A549 (cell line): ENCODE data around the gene MAL. TPM values are rescaled to one million over a fixed set of nuclear protein-coding genes. Genes with fewer than 3 reads are reported as not detected.

Experiments used
- ATAC-seq, 2 experiments: fragments of 200-7000 bp in 1 of 2; fragments of >200 bp in 1 of 2; cut with Nextera tagmentation in 1 of 2; cut with Tn5 transposase in 1 of 2; 3 replicates each; pipeline versions ENCODE4 v1.8.0 to v1.9.1; 2018 to 2020; ENCODE audit warnings: mild to moderate bottlenecking in 1 of 2, moderate library complexity in 1 of 2
- CTCF ChIA-PET: fragments of 300-600 bp; sonication (Branson Sonifier 250); formaldehyde crosslinking; extraction: SDS; loops from one replicate; lab custom pipeline; 2021; ENCODE audit warnings: antibody characterized with exemption, inconsistent platforms; lab: Yijun Ruan, JAX
- POLR2A ChIA-PET: fragments of 350-600 bp; formaldehyde crosslinking; extraction: SDS; loops from one replicate; lab custom pipeline; 2021; ENCODE audit warnings: antibody characterized with exemption, inconsistent platforms; lab: Yijun Ruan, JAX
- DNase-seq, 2 experiments: peaks; one replicate each; pipeline versions ENCODE4 v3.0.0 to v3.0.0-alpha.2; 2011 to 2016; ENCODE audit warnings: low read depth in 1 of 2, low spot score in 1 of 2
- FAIRE-seq: peaks from 2 replicates; lab custom pipeline; 2011; peaks lifted over from hg19 to GRCh38; lab: Jason Lieb, UNC
- H3K27ac ChIP-seq, 2 experiments: fragments of >200 bp; sonication (Bioruptor Twin); formaldehyde crosslinking; 3 replicates each; pipeline ENCODE4 v1.5.1; 2016 to 2017
- H3K4me1 ChIP-seq: fragments of >200 bp; sonication (Bioruptor Twin); formaldehyde crosslinking; 3 replicates; pipeline ENCODE4 v1.6.1; 2016
- H3K4me2 ChIP-seq: fragments of >200 bp; sonication (Bioruptor Twin); formaldehyde crosslinking; 3 replicates; pipeline ENCODE4 v1.6.1; 2016
- H3K4me3 ChIP-seq: fragments of >200 bp; sonication (Bioruptor Twin); formaldehyde crosslinking; 3 replicates; pipeline ENCODE4 v1.5.1; 2016
- H3K9me3 ChIP-seq: fragments of >200 bp; sonication (Bioruptor Twin); formaldehyde crosslinking; 3 replicates; pipeline ENCODE4 v1.6.1; 2016
- CBX2 ChIP-seq: fragments of 200-600 bp; sonication (generic); IDR thresholded peaks from 2 replicates; pipeline ENCODE4 v1.6.1; 2016; ENCODE audit warnings: low read depth, mild to moderate bottlenecking, borderline replicate concordance
- CHD4 ChIP-seq: fragments of 200-600 bp; sonication (generic); IDR thresholded peaks from 2 replicates; pipeline ENCODE4 v1.6.1; 2016; ENCODE audit warnings: antibody characterized with exemption, mild to moderate bottlenecking, borderline replicate concordance
- ESRRA ChIP-seq: fragments of 150-350 bp; IDR thresholded peaks from 2 replicates; pipeline ENCODE4 v1.6.1; 2014; ENCODE audit warnings: mild to moderate bottlenecking, low read length, borderline replicate concordance
- FOSL2 ChIP-seq, 2 experiments: fragments of 450-650 bp in 1 of 2; fragments of >200 bp in 1 of 2; sonication (Bioruptor Twin) in 1 of 2; formaldehyde crosslinking; IDR thresholded peaks; 2 replicates each; pipeline versions ENCODE4 v1.5.0 to v1.6.1; 2016 to 2020; ENCODE audit warnings: mild to moderate bottlenecking in 1 of 2, moderate library complexity in 1 of 2
- FOXS1 ChIP-seq: fragments of 250-450 bp; sonication (Bioruptor Pico); IDR thresholded peaks from 2 replicates; pipeline ENCODE4 v1.5.0; 2020; ENCODE audit warnings: mild to moderate bottlenecking, moderate library complexity
- GATA3 ChIP-seq: IDR thresholded peaks from 2 replicates; pipeline ENCODE4 v1.6.1; 2012; ENCODE audit warnings: borderline replicate concordance
- HDAC2 ChIP-seq: fragments of 200-600 bp; sonication (generic); IDR thresholded peaks from 2 replicates; pipeline ENCODE4 v1.6.1; 2016
- HMGXB4 ChIP-seq: fragments of 250-450 bp; sonication (Bioruptor Pico); IDR thresholded peaks from 2 replicates; pipeline ENCODE4 v1.5.0; 2021; ENCODE audit warnings: mild to moderate bottlenecking, moderate library complexity, borderline replicate concordance
- HOXB13 ChIP-seq: fragments of 250-450 bp; sonication (Bioruptor Pico); IDR thresholded peaks from 2 replicates; pipeline ENCODE4 v1.5.0; 2020; ENCODE audit warnings: low read depth, mild to moderate bottlenecking, moderate library complexity
- MAFK ChIP-seq: fragments of 450-650 bp; IDR thresholded peaks from 2 replicates; pipeline ENCODE4 v1.6.1; 2014; ENCODE audit not compliant: partially characterized antibody
- MAZ ChIP-seq: fragments of 150-350 bp; IDR thresholded peaks from 2 replicates; pipeline ENCODE4 v1.6.1; 2014; ENCODE audit warnings: antibody characterized with exemption, low read depth, low read length, borderline replicate concordance
- MYC ChIP-seq: IDR thresholded peaks from 2 replicates; pipeline ENCODE4 v1.6.1; 2012; ENCODE audit warnings: mild to moderate bottlenecking, inconsistent platforms, low read length, improper control_type of control experiment, borderline replicate concordance
- NR3C1 ChIP-seq: fragments of >200 bp; sonication (Bioruptor Twin); formaldehyde crosslinking; IDR thresholded peaks from 3 replicates; pipeline ENCODE4 v1.6.1; 2017
- POLR2AphosphoS2 ChIP-seq: conservative IDR thresholded peaks from 2 replicates; pipeline ENCODE4 v1.6.1; 2012; ENCODE audit warnings: low read length, improper control_type of control experiment, inconsistent platforms
- RAD21 ChIP-seq, 2 experiments: fragments of >200 bp in 1 of 2; sonication (Bioruptor Twin) in 1 of 2; formaldehyde crosslinking in 1 of 2; IDR thresholded peaks in 1 of 2; conservative IDR thresholded peaks in 1 of 2; 2 replicates in 1 of 2; 3 replicates in 1 of 2; pipeline ENCODE4 v1.6.1; 2012 to 2018; ENCODE audit warnings: inconsistent platforms in 1 of 2
- RARB ChIP-seq: fragments of 250-450 bp; sonication (Bioruptor Pico); IDR thresholded peaks from 2 replicates; pipeline ENCODE4 v1.8.0; 2021; ENCODE audit warnings: mild to moderate bottlenecking, moderate library complexity
- SMC3 ChIP-seq: fragments of >200 bp; sonication (Bioruptor Twin); formaldehyde crosslinking; IDR thresholded peaks from 3 replicates; pipeline ENCODE4 v1.6.1; 2018; ENCODE audit warnings: inconsistent platforms
- USF2 ChIP-seq: fragments of 450-650 bp; IDR thresholded peaks from 2 replicates; pipeline ENCODE4 v1.6.1; 2014; ENCODE audit warnings: antibody characterized with exemption
- WGBS: methylation state at CpG from one replicate; pipeline ENCODE4 v1.1.6; 2017; ENCODE audit errors: missing lambda C conversion rate; 5-methylcytosine and 5-hydroxymethylcytosine counted together
- polyA plus RNA-seq, 4 experiments: library from polyadenylated mRNA; depleted of rRNA in 3 of 4; stranded (reverse); fragments of >200 nt; fragmentation: RNase III in 1 of 4; extraction: RNeasy Plus Mini Kit Qiagen cat#74134 plus additional on column Dnase treatment in 1 of 4; gene quantifications; 2 replicates in 3 of 4; 3 replicates in 1 of 4; pipeline ENCODE4 v1.2.3, GENCODE V29; 2011 to 2017
- TF ChIP-seq, protein P1 (sequence below): fragments of >200 bp; sonication (Bioruptor Twin); formaldehyde crosslinking; IDR thresholded peaks from 3 replicates; pipeline ENCODE4 v1.6.1; 2016
- TF ChIP-seq, protein P2 (sequence below): IDR thresholded peaks from 2 replicates; pipeline ENCODE4 v1.6.1; 2012; ENCODE audit warnings: low read depth, borderline replicate concordance
- TF ChIP-seq, protein P3 (sequence below): fragments of >200 bp; sonication (Bioruptor Twin); formaldehyde crosslinking; IDR thresholded peaks from 3 replicates; pipeline ENCODE4 v1.5.1; 2016

Gene MAL
- polyA plus RNA-seq, 2 of the 4 experiments (the other 2 are of a cell fraction) = not detected

DNA sequence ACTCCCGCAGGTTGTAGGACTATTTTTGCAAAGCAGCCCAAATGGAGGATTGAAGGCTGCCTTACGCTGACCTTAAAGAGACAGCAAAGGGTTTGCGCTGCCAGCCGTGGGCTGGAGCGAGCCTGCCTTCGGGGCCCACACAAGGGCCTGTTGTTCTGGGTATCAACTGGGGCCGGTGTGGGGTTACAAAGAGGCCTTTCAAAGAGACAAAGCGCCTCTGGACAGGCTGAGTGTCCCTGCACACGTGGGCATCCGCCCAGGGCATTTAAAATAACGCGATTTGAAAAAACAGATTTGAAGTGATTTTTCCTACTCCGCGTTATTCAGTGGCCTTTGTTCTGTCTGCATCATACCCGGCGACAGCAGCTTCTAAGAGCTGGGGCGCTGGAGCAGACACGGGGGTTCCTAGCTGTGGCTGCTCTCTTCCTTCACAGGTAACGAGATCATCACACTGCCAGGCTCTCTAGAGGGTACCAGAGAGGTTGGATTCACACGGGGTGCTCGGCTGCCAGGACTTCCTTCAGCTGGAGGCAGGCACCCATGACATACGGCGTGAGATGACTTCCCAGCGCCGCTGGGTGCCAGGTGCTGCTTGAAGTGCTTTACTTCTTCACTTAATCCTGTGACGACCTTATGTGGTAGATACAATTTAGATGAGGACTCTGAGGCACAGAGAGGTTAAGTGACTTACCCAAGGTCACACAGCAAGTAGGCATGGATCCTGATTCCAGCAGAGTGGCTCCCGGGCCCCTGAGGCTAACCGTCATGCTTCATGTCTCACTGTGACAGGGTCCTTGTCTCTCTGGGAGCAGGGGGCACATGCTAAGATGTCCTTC, 32.2 kb downstream of the MAL start:
- POLR2A ChIA-PET = no interaction called here
- DNase-seq (no peak), ATAC-seq (no peak), FAIRE-seq (no peak)
- Histone ChIP-seq H3K4me3 (no peak overlapping the region), H3K4me1 (no peaks in the 10 kb centered on the region), H3K27ac (no peak overlapping the region), H3K9me3 (no peaks in the 10 kb centered on the region; the same call in 2 of the 3 replicates), H3K4me2 (no peak overlapping the region)
- CTCF ChIA-PET = interaction anchor here (1.2 to 2.4 kb wide), 3 partner anchors 19 to 24 kb away, joined by 4 to 9 read pairs (median 5); no protein-coding TSS in a partner anchor
- 70% methylated on average over 28 of the region's 28 CpGs for WGBS
- no peak for TF ChIP-seq RARB (CRISPR knock-in tag)
- no peak for TF ChIP-seq MAFK

- TF ChIP-seq CHD4 (no peak), MYC (no peak), USF2 (no peak), NR3C1 (no peak), HDAC2 (no peak), RAD21 (conservative IDR thresholded peaks at IDR 0.05 in 1 of 2, IDR thresholded peaks at IDR 0.05 in 1 of 2) (no peak), FOXS1 (no peak), ESRRA (no peak), HMGXB4 (CRISPR knock-in tag) (no peak), MAFK (no peak)
- TF ChIP-seq, protein P1, sequence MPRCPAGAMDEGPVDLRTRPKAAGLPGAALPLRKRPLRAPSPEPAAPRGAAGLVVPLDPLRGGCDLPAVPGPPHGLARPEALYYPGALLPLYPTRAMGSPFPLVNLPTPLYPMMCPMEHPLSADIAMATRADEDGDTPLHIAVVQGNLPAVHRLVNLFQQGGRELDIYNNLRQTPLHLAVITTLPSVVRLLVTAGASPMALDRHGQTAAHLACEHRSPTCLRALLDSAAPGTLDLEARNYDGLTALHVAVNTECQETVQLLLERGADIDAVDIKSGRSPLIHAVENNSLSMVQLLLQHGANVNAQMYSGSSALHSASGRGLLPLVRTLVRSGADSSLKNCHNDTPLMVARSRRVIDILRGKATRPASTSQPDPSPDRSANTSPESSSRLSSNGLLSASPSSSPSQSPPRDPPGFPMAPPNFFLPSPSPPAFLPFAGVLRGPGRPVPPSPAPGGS = no peak
- TF ChIP-seq, protein P2, sequence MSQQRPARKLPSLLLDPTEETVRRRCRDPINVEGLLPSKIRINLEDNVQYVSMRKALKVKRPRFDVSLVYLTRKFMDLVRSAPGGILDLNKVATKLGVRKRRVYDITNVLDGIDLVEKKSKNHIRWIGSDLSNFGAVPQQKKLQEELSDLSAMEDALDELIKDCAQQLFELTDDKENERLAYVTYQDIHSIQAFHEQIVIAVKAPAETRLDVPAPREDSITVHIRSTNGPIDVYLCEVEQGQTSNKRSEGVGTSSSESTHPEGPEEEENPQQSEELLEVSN = no peak
- ATAC-seq (no peak), DNase-seq (no peak), FAIRE-seq (no peak)
- no peaks in the 10 kb centered on the region for H3K4me1 ChIP-seq
- ChIA-PET CTCF (interaction anchor here (2.0 to 2.4 kb wide), 2 partner anchors 18 to 21 kb away, joined by 5 to 9 read pairs; no protein-coding TSS in a partner anchor), POLR2A (no interaction called here)
- H3K27ac ChIP-seq = no peak overlapping the region
- H3K4me3 ChIP-seq = no peak overlapping the region
- WGBS = 56% methylated on average over 9 of the region's 9 CpGs
- H3K4me2 ChIP-seq = no peak overlapping the region
- no peaks in the 10 kb centered on the region; the same call in 2 of the 3 replicates for H3K9me3 ChIP-seq
Observed at GRCh38 chr2:95058466-95058988, 33.0 kb downstream of the MAL start.

DNA sequence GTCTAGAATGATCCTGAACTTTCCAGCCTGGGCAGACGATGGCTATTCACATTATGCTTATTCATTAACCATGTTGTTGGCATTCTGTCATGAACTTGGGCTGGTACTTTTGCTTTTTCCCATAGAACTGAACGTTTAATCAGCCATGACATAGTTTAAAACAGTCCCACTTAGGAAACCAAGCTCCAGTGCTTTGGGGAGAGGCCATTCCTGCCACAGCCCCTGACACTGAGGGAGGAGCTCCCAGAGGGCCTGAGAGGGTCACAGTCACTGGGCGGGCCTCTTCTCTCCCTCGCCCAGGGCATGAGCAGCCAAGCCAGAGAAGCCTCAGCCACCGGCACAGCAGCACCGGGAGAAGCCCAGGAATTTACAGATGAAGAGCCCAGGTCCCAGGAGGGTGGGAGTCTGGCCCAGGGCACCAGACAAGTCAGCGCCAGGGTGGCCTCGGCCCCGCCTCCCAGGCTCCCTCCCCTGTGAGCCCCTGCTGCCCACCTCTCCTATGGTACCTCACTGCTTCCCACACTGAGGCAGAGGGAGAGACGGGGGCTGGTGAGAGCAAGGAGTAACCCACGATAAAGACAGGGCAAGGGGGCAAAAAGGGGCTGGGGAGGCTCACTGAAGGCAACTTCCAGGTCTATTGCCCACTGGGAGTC, 33.6 kb downstream of the MAL start:
- no peak overlapping the region for H3K4me3 ChIP-seq
- CTCF ChIA-PET = interaction anchor here (2.0 to 2.4 kb wide), 2 partner anchors 18 to 20 kb away, joined by 5 to 9 read pairs; no protein-coding TSS in a partner anchor
- no peak for FAIRE-seq
- 45% methylated on average over 8 of the region's 11 CpGs for WGBS
- no peak for ATAC-seq
- no peaks in the 10 kb centered on the region for H3K4me1 ChIP-seq
- H3K9me3 ChIP-seq = no peaks in the 10 kb centered on the region; the same call in 2 of the 3 replicates
- H3K27ac ChIP-seq = no peak overlapping the region
- DNase-seq = no peak
- H3K4me2 ChIP-seq = no peak overlapping the region
- POLR2A ChIA-PET = no interaction called here
- TF ChIP-seq, protein P3, sequence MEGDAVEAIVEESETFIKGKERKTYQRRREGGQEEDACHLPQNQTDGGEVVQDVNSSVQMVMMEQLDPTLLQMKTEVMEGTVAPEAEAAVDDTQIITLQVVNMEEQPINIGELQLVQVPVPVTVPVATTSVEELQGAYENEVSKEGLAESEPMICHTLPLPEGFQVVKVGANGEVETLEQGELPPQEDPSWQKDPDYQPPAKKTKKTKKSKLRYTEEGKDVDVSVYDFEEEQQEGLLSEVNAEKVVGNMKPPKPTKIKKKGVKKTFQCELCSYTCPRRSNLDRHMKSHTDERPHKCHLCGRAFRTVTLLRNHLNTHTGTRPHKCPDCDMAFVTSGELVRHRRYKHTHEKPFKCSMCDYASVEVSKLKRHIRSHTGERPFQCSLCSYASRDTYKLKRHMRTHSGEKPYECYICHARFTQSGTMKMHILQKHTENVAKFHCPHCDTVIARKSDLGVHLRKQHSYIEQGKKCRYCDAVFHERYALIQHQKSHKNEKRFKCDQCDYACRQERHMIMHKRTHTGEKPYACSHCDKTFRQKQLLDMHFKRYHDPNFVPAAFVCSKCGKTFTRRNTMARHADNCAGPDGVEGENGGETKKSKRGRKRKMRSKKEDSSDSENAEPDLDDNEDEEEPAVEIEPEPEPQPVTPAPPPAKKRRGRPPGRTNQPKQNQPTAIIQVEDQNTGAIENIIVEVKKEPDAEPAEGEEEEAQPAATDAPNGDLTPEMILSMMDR = no peak
- TF ChIP-seq MYC (no peak), HOXB13 (CRISPR knock-in tag) (no peak), MAZ (no peak), HDAC2 (no peak), GATA3 (no peak), CHD4 (no peak), CBX2 (no peak), POLR2AphosphoS2 (no peak), RARB (CRISPR knock-in tag) (no peak), SMC3 (no peak), FOSL2 (IDR thresholded peaks at IDR 0.05) (no peak), FOSL2 (CRISPR knock-in tag; IDR thresholded peaks at IDR 0.05) (no peak)
- TF ChIP-seq, protein P2 = no peak
